Type B pancreatic cell (in vitro differentiated cells): ENCODE results near the gene CGB8. TPM values are rescaled to one million over a fixed set of nuclear protein-coding genes. Genes with fewer than 3 reads are reported as not detected.
"Not testable (repeated sequence)": the region's sequence is repeated elsewhere in the genome, so short reads cannot be mapped to it uniquely, and the experiment has no call there.

Source experiments
- DNase-seq: peaks from one replicate; pipeline ENCODE4 v3.0.0; 2021; ENCODE audit warnings: mixed read lengths; ENCODE audit not compliant: unreplicated experiment; ENCODE audit errors: extremely low spot score
- H3K27ac Mint-ChIP-seq: 2 replicates; pipeline ENCODE4 v1.8.0; 2021; ENCODE audit warnings: mild to moderate bottlenecking, mixed read lengths
- H3K27me3 Mint-ChIP-seq: 2 replicates; pipeline ENCODE4 v1.8.0; 2021; ENCODE audit warnings: mixed read lengths
- H3K36me3 Mint-ChIP-seq: 2 replicates; pipeline ENCODE4 v1.8.0; 2021; ENCODE audit warnings: mixed read lengths
- H3K4me1 Mint-ChIP-seq: one replicate; pipeline ENCODE4 v1.8.0; 2021; ENCODE audit warnings: mixed read lengths; ENCODE audit not compliant: unreplicated experiment
- H3K4me3 Mint-ChIP-seq: 2 replicates; pipeline ENCODE4 v1.8.0; 2021; ENCODE audit warnings: mild to moderate bottlenecking, mixed read lengths
- H3K9me3 Mint-ChIP-seq: 2 replicates; pipeline ENCODE4 v1.8.0; 2021; ENCODE audit warnings: mixed read lengths
- CTCF ChIP-seq: fragments of 200-600 bp; sonication (generic); conservative IDR thresholded peaks from 2 replicates; pipeline ENCODE4 v1.5.0; 2021; ENCODE audit warnings: antibody characterized with exemption, mild to moderate bottlenecking
- total RNA-seq: library from RNA; stranded (reverse); gene quantifications from 2 replicates; pipeline ENCODE4 v1.2.1, GENCODE V29; 2021; ENCODE audit warnings: low replicate concordance

CGB8 gene
- total RNA-seq, 1 donor from 2014 or later: not detected

- no peak overlapping the region for H3K27ac Mint-ChIP-seq
- H3K9me3 Mint-ChIP-seq: no peaks in the 10 kb centered on the region
- H3K36me3 Mint-ChIP-seq: no peaks in the 10 kb centered on the region
- peaks cover 10% of the 10 kb centered on the region for H3K27me3 Mint-ChIP-seq
- DNase-seq: no peak
- H3K4me3 Mint-ChIP-seq: no peak overlapping the region
- TF ChIP-seq CTCF: no peak
- H3K4me1 Mint-ChIP-seq: peaks cover 4% of the 10 kb centered on the region
Observed at GRCh38 chr19:49080392-49080791, 31.5 kb upstream of the CGB8 start.

- peaks cover 10% of the 10 kb centered on the region for H3K4me1 Mint-ChIP-seq
- not testable (repeated sequence) for H3K36me3 Mint-ChIP-seq, H3K27ac Mint-ChIP-seq, H3K4me3 Mint-ChIP-seq, H3K9me3 Mint-ChIP-seq, DNase-seq
- TF ChIP-seq CTCF: peak; percentile 80
- H3K27me3 Mint-ChIP-seq: peaks cover 45% of the 10 kb centered on the region
Observed at GRCh38 chr19:49074869-49075268, 26.0 kb upstream of the CGB8 start.

- TF ChIP-seq CTCF: peak; percentile 36
- Mint-ChIP-seq H3K4me1 (peaks cover 10% of the 10 kb centered on the region), H3K27ac (peak overlapping the region; percentile 22), H3K9me3 (peaks cover 10% of the 10 kb centered on the region), H3K36me3 (no peaks in the 10 kb centered on the region), H3K27me3 (peaks cover 55% of the 10 kb centered on the region), H3K4me3 (peak overlapping the region; percentile 67)
- no peak for DNase-seq
Observed at GRCh38 chr19:49073514-49074378, 24.8 kb upstream of the CGB8 start.

GRCh38 chr19:49071860-49072547 lies 23.1 kb upstream of the CGB8 start:
- TF ChIP-seq CTCF: no peak
- Mint-ChIP-seq H3K27me3 (peaks cover 68% of the 10 kb centered on the region), H3K4me3 (peak overlapping the region; percentile 47), H3K4me1 (peaks cover 16% of the 10 kb centered on the region), H3K36me3 (no peaks in the 10 kb centered on the region), H3K9me3 (peaks cover 10% of the 10 kb centered on the region), H3K27ac (no peak overlapping the region)
- no peak for DNase-seq

- H3K27ac Mint-ChIP-seq: no peak overlapping the region
- TF ChIP-seq CTCF: no peak
- no peak for DNase-seq
- H3K9me3 Mint-ChIP-seq: peaks cover 10% of the 10 kb centered on the region
- no peaks in the 10 kb centered on the region for H3K36me3 Mint-ChIP-seq
- H3K27me3 Mint-ChIP-seq: peaks cover 80% of the 10 kb centered on the region
- H3K4me1 Mint-ChIP-seq: peaks cover 29% of the 10 kb centered on the region
- no peak overlapping the region for H3K4me3 Mint-ChIP-seq
Observed at GRCh38 chr19:49070416-49070815, 21.5 kb upstream of the CGB8 start.
